NCI-H2081 treated with DMSO at 0.1 percent for 48 hours (cell line): ENCODE results near the gene CKS2.
"Not testable (repeated sequence)": the region's sequence is repeated elsewhere in the genome, so short reads cannot be mapped to it uniquely, and the experiment has no call there.

Source experiments
- DNase-seq: peaks from one replicate; lab custom pipeline; 2025; lab: John Stamatoyannopoulos, UW

Gene CKS2

DNA sequence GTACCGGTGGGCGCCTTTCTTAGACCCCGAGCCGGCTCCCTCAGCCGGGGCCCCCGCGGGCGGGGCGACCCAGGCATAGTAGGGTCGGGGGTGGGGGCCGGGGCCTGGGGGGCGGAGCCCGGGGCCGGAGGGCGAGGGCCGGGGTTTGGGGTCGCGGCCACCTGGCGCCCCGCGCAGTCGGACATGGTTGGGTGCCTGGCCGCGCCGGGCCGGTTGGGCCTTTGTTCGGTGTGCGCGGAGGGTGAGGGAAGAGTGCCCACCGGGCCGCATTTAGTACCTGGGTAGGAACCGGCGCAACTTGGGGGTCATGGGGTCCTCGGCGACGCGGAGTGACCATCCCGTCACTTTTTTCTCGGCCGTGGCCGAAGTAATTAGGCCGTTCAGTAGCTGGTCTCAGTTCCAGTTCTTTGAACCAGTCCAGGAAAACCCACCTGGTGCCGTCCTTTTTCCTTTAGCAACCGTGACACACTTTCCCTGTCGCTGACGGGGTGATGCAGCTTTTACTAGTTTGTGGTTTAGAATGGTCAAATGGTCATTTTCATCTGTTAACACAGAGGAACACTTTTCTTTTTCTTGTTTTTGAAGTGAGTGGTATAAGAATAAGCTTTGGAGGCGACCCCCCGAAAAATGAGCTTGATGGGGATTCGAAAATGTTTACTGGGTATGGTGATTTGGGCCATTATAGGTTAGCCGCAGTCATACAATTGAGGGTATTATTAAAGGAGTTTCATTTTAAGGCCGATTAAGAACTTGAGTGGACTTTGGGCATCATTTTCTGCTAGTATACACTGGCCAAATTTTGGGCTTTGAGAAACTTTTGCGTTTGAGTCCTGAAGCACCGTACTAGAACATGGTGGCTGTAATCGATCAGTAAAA, 589 bp downstream of the CKS2 start:
- no peak for DNase-seq

DNA sequence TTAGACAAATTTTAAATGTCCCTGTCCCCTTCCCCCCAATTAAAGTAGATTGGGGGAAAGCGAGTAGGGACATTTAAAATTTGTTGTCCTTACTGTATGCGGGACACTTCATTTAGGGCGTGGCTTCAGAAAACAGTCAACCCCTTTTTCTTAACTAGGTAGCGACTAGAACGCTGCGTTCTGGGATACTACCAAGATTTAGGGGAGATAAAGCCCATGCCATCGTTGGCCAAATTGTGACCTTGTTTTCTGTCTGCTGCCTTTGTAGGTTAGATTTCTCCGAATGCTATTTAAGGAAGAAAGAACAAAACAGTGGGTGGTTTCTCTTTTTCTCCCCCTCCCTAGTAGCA, 1.2 kb downstream of the CKS2 start:
- DNase-seq = no peak

DNA sequence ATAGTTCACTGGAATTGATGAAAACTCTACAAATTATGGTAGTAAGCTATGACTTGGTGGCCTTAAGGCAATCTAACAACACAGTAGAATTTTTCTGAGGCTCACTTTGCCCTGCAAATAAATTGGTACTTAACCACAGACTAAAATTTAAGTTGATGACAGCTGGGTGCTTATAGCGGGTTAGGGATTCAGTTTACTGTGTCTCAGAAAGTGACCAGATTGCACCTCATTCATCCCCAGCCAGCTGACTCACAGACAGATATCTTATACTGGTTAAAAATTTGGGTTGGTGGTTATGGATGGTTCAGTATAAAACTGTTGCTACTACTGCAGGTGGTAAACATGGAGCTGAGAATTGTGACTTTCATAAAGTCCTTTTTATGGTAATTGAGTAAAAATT, 2.8 kb downstream of the CKS2 start:
- no peak for DNase-seq

DNA sequence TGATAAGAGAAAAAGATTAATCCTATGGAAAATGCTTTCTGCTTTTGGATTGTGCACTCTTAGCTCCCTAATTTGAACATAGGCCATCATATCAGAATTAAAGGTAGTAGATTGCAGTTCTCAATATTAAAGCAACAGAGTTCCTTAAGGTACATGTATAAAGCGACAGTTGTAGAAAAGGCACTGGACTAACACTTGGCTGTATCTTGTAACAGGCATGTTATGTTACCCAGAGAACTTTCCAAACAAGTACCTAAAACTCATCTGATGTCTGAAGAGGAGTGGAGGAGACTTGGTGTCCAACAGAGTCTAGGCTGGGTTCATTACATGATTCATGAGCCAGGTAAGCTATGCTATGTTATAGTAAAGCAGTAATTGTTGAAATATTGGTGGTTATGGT, 4.0 kb downstream of the CKS2 start:
- no peak for DNase-seq

DNA sequence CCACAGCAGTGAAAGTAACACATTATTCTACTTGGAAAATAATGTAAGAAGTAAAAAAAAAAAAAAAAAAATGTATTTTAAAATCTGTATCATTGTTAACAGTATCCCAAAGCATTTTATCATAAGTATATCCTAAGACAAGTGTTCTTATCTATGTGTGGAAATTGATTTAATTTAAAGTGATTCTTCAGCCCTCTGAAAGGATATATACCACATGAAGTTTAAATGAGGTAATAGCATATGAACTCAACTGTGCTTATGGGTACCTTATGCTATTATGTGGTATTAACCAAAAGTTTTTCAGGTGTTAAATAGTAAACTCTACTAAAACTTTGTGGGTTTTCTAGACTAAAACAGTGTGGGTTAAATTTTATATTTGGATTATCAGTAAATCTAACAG, 4.5 kb downstream of the CKS2 start:
- no peak for DNase-seq

DNA sequence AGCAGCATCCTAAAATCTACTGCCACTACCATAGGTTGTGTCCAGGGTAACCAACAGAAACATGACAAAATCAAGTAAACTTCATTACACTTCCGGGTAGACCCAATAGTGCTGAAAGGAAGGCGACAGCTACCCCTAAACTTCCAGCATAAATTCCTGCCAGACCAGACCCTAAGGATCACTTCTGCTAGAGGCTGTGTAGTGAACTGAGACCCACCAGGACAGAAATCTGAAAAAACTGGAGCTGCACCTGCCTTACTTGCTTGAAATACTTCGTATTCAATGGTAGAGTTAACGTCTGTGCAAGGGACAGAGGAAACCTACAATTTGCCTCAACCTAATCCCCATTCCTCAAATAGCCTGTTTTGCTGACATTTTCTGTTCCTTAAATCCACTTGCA, 6.3 kb downstream of the CKS2 start:
- no peak for DNase-seq

DNA sequence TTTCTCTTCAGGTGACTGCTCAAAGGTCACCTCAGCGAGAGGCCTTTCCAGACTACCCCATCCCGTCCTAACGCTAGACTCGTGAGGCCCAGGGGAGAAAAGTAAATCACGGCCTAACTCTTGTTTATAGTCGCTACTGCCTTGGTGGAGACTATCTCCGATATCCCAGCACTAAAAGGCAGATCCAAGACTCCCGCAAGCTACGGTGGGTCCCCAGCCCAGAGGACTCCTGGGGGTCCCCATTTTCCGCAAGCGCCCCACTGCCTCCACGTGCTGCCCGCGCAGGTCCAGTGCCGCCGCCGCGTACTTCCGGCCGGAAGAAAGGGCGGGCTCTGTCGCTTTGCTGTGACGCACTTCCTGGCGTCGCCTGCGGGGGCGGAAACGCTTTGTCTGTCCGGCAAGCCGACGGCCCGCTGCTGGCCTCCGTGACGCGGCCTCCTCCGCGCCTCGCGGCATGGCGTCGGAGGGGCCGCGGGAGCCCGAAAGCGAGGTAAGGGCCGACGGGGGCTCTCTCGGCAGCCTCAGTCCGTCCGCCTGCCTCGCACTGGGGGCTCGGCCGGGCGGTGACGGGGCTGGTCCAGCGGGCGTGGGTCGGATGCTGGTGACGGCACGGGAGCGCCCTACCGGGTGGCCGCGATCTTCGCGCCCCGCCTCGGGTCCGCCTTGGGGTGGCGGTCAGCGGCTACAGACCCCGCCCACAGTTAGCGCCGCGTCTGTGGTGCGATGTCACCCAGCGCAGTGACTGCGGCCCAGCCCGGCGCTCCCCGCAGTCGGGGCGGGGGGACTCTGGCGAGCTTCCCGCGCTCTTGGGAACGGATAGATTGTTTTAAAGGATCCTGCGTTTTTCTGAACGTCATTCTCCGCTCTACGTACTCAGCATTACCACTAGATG, 7.4 kb downstream of the CKS2 start, which contains the start of gene SECISBP2:
Gene SECISBP2 (plus strand): TSS at position 378 of the 892 bp plus-strand sequence. CDS start 77 bp downstream, at position 455.
- DNase-seq = peak; percentile 86

DNA sequence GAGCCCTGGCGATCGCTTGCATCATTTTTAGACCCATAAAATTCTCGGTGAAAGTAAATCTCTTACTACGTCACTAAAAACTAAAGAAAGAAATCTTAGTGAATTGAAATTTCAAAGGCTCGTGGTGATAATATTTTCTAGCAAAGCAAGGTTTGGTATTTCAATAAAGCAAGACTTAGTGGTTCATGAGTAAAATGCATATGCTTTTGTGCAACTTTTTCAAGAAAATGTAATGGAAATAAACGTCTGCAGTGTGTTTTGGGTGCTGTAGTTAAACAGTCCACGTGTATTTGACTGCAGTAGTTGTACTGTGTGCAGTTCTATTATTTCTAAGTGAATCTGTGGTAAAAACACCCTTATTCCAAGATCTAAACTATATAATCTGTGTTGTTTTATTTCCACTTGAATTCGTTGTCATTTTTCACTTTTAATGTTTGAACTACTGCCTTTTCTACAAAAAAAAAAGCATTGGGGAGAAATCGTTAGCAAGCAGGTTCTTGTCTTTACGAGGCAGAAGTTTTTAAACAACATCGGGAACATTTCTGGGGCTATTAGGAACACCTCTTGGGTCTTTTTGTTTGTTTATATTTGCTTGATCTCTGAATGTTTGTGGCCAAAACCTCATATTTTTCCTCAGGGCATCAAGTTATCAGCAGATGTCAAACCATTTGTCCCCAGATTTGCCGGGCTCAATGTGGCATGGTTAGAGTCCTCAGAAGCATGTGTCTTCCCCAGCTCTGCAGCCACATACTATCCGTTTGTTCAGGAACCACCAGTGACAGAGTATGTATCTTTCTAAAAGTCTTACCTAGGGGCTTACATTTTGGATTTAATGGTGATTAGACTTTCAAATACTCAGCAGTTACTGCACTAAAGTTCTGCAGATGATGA, 8.3 kb downstream of the CKS2 start:
- DNase-seq = no peak

DNA sequence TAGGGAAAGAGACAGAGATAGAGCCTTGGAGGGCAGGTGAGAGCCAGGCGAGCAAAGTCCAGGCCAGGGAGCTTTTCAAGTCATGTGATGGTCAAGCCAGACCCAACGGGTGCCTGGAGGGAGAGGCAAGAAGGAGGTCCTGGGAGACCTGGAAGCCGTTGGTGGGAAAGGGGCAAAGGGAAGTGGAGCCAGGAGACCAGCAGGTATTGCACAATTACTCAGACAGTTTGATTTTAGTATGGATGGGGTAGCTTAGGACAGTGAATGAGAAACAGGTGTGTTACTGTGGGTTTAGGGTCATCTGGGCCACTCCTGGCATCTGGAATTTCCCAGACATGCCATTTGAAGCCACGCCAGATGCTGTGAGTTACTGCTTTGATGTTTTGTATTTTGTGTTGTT, 12.4 kb downstream of the CKS2 start:
- no peak for DNase-seq

DNA sequence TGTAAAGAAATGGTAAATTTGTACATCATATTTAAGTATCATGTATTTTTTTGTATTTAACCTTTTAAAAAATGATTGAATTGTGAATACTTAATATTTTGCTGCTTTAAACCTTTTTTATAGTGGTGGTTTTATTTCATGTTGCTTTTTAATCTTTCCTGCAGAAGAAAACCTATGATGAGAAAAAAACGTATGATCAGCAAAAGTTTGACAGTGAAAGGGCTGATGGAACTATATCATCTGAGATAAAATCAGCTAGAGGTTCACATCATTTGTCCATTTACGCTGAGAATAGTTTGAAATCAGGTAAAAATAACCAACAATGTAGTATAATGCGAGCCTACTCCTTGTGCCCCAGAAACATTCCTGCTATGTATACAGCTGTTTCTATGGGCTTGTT, 14.7 kb downstream of the CKS2 start:
- no peak for DNase-seq

DNA sequence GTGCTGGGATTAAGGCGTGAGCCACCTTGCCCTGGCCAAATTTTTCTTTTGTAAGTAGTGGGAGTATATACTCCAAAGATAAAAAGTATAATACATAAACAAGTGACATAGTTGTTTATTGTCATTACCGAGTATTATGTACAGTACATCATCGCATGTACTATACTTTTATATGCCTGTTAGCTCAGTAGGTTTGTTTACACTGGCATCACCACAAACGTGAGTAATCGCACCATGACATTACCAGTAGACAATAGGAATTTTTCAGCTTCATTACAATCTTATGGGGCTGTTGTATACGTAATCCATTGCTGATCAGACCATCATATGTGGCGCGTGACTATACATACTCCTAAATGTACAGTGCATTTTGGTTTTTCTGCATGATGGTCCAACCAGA, 17.1 kb downstream of the CKS2 start:
- DNase-seq = no peak

DNA sequence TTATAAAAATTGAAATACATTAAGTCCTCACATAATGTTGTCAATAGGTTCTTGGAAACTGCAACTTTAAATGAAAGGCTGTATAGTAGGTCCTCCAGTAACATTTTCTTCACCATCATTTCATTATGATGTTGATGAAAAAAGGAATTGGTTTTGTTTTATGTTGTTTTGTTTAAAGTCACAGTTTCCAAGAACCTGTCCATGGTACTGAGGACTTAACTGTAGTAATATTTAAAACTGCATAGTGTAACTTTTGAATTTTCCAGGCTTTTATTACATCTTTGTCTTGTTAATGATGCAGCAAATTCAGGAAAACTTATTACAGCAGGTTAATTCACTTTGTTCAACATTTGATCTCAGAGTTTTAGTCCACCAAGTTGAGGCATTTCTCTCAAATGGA, 18.9 kb downstream of the CKS2 start:
- no peak for DNase-seq

DNA sequence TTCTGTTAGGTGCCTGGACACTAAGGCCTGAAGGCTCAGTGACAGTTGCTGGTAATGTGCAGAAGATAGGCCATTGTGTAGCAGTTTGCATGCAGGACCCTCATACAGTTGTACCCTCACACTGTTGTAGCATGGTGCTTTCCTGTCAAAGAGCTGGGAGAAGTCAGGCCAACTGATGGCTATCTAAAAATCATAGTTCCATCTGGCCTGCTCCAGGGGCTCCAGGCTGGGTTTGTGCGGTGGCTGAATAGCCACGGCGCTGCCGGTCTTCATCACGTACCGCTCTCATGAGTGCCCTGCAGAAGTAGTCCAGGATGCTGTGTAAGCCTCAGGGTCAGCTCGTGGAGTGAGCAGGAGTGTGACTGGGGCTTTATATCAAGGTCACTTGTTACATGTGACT, 19.5 kb downstream of the CKS2 start:
- no peak for DNase-seq

DNA sequence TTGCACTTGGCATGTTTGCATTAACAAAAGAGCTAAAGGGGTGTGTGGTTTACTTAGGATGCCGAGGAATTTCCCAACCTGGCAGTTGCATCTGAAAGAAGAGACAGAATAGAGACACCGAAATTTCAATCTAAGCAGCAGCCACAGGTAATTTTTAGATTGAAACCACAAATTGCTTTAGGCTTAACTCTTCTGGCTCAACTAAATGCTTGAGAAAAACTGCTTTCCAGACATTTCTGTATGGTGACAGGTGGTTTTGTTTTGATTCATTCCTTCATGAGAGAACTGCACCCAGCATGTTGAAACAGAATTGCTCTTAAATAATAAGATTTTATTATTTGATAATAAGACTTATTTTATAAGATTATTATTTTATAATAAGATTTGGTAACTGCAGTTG, 28.8 kb downstream of the CKS2 start:
- no peak for DNase-seq

DNA sequence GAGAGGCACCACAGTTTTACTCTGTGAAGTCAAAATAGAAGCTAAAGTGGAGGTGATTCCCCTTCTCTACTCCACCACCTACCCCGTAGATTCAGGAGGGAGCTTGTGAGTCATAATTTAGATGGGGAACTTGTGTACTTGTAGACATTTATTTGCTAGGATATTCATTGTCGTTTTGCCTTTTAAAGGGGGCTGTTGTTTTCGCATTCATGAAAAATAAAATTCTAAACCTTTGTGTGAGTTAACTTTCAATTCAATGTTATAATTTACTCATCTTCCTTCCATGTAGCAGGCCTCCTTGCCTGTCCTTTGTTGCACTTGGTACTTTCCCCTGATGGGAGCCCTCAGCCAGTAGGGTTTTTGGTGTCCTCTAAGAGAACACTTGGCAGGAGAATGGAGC, 29.3 kb downstream of the CKS2 start:
- no peak for DNase-seq

DNA sequence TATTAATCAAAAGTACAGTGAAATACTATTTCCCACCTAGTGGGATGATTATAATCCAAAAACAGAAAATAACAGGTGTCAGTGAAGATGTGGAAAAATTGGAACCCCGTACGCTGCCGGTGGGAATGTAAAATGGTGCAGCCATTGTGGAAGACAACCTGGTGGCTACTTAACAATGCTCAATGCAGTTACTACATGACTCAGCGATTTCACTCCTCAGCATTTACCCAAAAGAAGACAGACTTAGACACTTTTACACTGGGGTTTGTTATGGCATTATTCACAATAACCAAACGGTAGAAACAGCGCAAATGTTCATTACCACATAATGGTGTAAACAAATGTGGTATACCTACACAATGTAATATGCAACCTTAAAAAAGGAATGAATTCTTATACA, 31.2 kb downstream of the CKS2 start:
- no peak for DNase-seq

DNA sequence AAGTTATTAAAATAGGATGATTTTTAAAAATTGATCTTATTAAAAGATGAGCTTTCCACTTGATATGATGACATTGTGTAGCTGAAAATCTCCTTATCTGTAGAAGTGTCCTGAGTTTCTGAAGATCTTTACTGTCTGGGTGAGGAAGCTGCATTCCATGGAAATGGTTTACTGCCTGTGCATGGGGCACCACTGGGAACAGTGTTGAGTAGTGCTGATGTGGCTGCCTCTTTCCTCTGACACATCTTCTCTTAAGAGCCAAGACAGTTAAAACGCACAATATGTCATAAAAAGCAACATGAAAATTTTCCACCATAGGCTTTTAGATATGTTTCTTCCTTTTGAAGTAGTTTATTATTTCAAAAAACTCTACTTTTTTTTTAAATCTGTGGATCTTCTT, 32.0 kb downstream of the CKS2 start:
- DNase-seq = no peak

DNA sequence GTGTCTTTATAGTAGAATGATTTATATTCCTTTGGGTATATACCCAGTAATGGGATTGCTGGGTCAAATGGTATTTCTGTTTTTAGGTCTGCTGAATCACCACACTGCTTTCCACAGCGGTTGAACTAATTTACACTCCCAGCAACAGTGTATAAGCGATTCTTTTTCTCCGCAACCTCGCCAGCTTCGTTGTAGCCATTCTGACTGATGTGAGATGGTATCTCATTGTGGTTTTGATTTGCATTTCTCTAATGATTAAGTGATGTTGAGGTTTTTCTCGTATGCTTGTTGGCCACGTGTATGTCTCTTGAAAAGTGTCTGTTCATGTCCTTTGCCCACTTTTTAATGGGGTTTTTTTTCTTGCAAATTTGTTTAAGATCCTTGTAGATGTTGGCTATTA, 32.8 kb downstream of the CKS2 start:
- DNase-seq = not testable (repeated sequence)

DNA sequence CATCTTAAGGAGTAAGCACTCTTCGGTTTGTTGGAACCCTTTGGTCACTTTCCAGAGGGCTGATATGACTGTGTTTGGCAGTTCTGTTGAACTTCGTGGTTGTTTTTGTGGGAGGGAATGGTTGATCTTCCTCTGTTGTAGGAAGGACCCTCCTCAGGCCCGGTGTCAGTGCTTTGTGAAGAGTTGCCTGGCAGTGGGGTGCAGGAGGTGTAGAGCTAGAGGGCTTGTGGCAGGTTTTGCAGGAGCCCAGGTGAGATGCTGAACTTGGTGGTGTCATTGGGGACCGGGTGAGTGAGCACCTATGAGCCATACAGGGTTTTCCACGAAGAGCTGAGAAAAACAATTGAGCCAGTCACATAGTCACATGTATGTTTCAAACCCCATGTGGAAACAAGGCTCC, 34.5 kb downstream of the CKS2 start:
- no peak for DNase-seq

DNA sequence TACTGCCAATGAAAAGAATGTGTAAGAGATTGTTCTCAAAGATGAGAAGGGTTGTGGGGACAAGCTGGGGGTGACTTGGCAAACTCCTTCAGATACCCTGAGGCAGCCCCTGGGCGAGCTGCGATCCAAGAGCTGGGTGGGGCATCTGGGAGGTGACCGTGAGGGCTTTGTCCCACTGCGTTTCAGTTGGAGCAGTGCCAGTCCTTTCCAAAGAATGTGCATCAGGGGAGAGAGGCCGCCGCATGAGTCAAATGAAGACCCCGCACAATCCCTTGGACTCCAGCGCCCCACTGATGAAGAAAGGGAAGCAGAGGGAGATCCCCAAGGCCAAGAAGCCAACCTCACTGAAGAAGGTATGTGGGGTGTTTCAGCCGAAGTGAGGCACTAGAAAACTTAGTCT, 35.7 kb downstream of the CKS2 start:
- DNase-seq = no peak

DNA sequence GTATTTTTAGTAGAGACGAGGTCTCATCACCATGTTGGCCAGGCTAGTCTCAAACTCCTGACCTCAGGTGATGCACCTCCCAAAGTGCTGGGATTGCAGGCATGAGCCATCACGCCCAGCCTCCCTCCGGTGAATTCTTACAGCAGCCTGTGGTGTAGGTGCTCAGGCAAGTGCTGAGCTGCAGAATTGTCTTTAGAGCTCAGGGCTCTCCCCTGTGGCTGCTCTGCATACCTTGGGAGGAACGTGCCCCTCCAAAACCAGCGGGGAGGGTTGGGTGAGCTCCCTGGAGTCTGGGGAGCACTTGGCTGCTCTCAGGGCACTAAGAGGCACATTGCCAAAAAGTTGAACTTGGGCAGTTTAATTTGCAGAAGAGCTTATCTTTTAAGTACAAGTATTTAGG, 36.7 kb downstream of the CKS2 start:
- DNase-seq = no peak

DNA sequence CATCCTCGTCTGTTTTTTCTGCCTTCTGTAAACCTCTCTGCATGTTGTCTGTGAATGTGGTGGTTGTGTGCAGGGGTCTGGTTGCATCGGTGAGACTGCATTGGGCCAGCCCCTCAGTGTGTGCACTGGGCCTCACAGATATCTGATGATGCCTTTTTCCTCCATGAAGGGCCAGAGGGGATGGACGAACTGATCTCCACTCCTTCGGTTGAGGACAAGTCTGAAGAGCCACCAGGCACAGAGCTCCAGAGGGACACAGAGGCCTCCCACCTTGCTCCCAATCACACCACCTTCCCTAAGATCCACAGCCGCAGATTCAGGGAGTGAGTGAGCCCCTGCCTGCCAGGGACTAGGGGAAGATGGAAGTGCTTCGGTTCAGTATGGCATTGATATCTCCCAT, 38.6 kb downstream of the CKS2 start:
- no peak for DNase-seq
